SK-N-MC (cell line): ENCODE data around the gene SMAD4.

Experiments used
- EZH2 ChIP-seq: fragments of 200-600 bp; sonication (generic); IDR thresholded peaks from one replicate; pipeline ENCODE4 v1.6.1; 2017; ENCODE audit warnings: antibody characterized with exemption
- FOXP2 ChIP-seq: optimal IDR thresholded peaks from 2 replicates; pipeline ENCODE3; 2011; ENCODE audit warnings: mild to moderate bottlenecking, moderate library complexity; ENCODE audit not compliant: insufficient read depth; ENCODE audit errors: extremely low read length, control extremely low read depth
- POLR2AphosphoS5 ChIP-seq: IDR thresholded peaks from 2 replicates; pipeline ENCODE4 v1.6.1; 2012; ENCODE audit warnings: mild to moderate bottlenecking, low read depth, low read length, borderline replicate concordance

GRCh38 chr18:51107082-51107481 is 77.1 kb downstream of the SMAD4 start:
- TF ChIP-seq EZH2 (no peak), POLR2AphosphoS5 (no peak), FOXP2 (no peak)
